ENCODE results near the gene ACTMAP.

The ACTMAP gene

GRCh38 chr19:40739871-40740703, 10.2 kb downstream of the ACTMAP start:
- Mint-ChIP-seq H3K9me3 (no peaks in the 10 kb centered on the region), H3K36me3 (ENCODE audit: low read depth) (peaks cover 25% of the 10 kb centered on the region), H3K27ac (no peak overlapping the region), H3K27me3 (ENCODE audit: low read depth) (no peaks in the 10 kb centered on the region), H3K4me1 (no peaks in the 10 kb centered on the region), H3K4me3 (no peak overlapping the region)
- TF ChIP-seq CTCF (IDR thresholded peaks at IDR 0.05; ENCODE audit: unreplicated experiment in 3 of 3): no peak

- no peak for TF ChIP-seq CTCF (IDR thresholded peaks at IDR 0.05; ENCODE audit: unreplicated experiment in 3 of 3)
- Mint-ChIP-seq H3K4me1 (no peaks in the 10 kb centered on the region), H3K27me3 (ENCODE audit: low read depth) (no peaks in the 10 kb centered on the region)
These were observed 11.0 kb downstream of the ACTMAP start for GRCh38 chr19:40739030-40739839.

GRCh38 chr19:40737102-40737644, 13.1 kb downstream of the ACTMAP start:
- no peaks in the 10 kb centered on the region for H3K9me3 Mint-ChIP-seq
- no peaks in the 10 kb centered on the region for H3K27me3 Mint-ChIP-seq (ENCODE audit: low read depth)
- H3K27ac Mint-ChIP-seq: no peak overlapping the region
- no peak overlapping the region for H3K4me3 Mint-ChIP-seq
- TF ChIP-seq CTCF (IDR thresholded peaks at IDR 0.05; ENCODE audit: unreplicated experiment in 3 of 3): no peak
- H3K36me3 Mint-ChIP-seq (ENCODE audit: low read depth): peaks cover 50% of the 10 kb centered on the region
- no peaks in the 10 kb centered on the region for H3K4me1 Mint-ChIP-seq

More at GRCh38 chr19:40739030-40739839, 11.0 kb downstream of the ACTMAP start:
- H3K9me3 Mint-ChIP-seq: no peaks in the 10 kb centered on the region
- peaks cover 32% of the 10 kb centered on the region for H3K36me3 Mint-ChIP-seq (ENCODE audit: low read depth)
- no peak overlapping the region for H3K27ac Mint-ChIP-seq
- H3K4me3 Mint-ChIP-seq: no peak overlapping the region

GRCh38 chr19:40736661-40737060, 13.6 kb downstream of the ACTMAP start:
- Mint-ChIP-seq H3K4me3 (no peak overlapping the region), H3K27me3 (ENCODE audit: low read depth) (no peaks in the 10 kb centered on the region), H3K36me3 (ENCODE audit: low read depth) (peaks cover 54% of the 10 kb centered on the region), H3K27ac (no peak overlapping the region), H3K9me3 (no peaks in the 10 kb centered on the region), H3K4me1 (no peaks in the 10 kb centered on the region)
- no peak for TF ChIP-seq CTCF (IDR thresholded peaks at IDR 0.05; ENCODE audit: unreplicated experiment in 3 of 3)

GRCh38 chr19:40735013-40735771, 15.1 kb downstream of the ACTMAP start:
- H3K36me3 Mint-ChIP-seq (ENCODE audit: low read depth): peaks cover 69% of the 10 kb centered on the region
- TF ChIP-seq CTCF (IDR thresholded peaks at IDR 0.05; ENCODE audit: unreplicated experiment in 3 of 3): no peak
- H3K27me3 Mint-ChIP-seq (ENCODE audit: low read depth): no peaks in the 10 kb centered on the region
- no peaks in the 10 kb centered on the region for H3K4me1 Mint-ChIP-seq
- no peaks in the 10 kb centered on the region for H3K9me3 Mint-ChIP-seq
- H3K27ac Mint-ChIP-seq: no peak overlapping the region
- H3K4me3 Mint-ChIP-seq: no peak overlapping the region
